Stomach (tissue), 4 donors: ENCODE results near the gene WDR64.

Experiments used
- CTCF ChIP-seq, 7 experiments: fragments of 450-650 bp in 4 of 7; fragments of 200-600 bp in 3 of 7; sonication (generic) in 3 of 7; IDR thresholded peaks; one replicate each; pipeline ENCODE4 v1.5.1; 2016 to 2019; ENCODE audit warnings: antibody characterized with exemption in 7 of 7, control low read depth in 2 of 7, mild to moderate bottlenecking in 1 of 7
- POLR2AphosphoS5 ChIP-seq, 3 donors: sonication (generic); formaldehyde crosslinking; IDR thresholded peaks; one replicate each; pipeline ENCODE4 v1.6.1; 2016; ENCODE audit warnings: antibody characterized with exemption in 3 of 3

- TF ChIP-seq CTCF (IDR thresholded peaks at IDR 0.05), result no peak
- no peak for TF ChIP-seq POLR2AphosphoS5 (IDR thresholded peaks at IDR 0.05)
These were observed 122.9 kb downstream of the WDR64 start for GRCh38 chr1:241775021-241775420.
